Measurements from ENCODE around the gene SUN3.

The SUN3 gene

DNA sequence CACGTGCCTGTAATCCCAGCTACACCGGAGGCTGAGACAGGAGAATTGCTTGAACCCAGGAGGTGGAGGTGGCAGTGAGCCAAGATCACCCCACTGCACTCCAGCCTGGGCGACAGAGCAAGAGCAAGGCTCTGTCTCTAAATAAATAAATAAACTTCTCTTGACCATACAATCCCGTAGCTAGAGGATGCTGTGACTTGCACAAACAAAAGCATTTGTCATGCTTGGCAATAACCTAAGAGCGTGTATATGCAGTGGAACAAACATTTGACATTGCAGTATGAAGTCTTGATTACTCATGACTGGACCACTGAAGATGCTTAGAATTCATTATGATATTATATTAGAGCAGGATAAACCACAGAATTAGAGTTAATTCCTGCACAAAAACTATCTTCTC is 5.0 kb upstream of the SUN3 start:
- Histone ChIP-seq H3K4me1 (ENCODE audit: control insufficient read depth in 1 of 2, insufficient read depth in 1 of 2, low read depth in 1 of 2, low read length in 1 of 2) (peaks cover 9 to 14% of the 10 kb centered on the region in 2 experiments), H3K9me3 (no peaks in the 10 kb centered on the region), H3K36me3 (no peaks in the 10 kb centered on the region), H3K4me3 (ENCODE audit: low read depth in 1 of 2, low read length in 1 of 2) (no peak overlapping the region), H3K27ac (no peak overlapping the region), H3K27me3 (peaks cover 96% of the 10 kb centered on the region)
- TF ChIP-seq, protein P1, sequence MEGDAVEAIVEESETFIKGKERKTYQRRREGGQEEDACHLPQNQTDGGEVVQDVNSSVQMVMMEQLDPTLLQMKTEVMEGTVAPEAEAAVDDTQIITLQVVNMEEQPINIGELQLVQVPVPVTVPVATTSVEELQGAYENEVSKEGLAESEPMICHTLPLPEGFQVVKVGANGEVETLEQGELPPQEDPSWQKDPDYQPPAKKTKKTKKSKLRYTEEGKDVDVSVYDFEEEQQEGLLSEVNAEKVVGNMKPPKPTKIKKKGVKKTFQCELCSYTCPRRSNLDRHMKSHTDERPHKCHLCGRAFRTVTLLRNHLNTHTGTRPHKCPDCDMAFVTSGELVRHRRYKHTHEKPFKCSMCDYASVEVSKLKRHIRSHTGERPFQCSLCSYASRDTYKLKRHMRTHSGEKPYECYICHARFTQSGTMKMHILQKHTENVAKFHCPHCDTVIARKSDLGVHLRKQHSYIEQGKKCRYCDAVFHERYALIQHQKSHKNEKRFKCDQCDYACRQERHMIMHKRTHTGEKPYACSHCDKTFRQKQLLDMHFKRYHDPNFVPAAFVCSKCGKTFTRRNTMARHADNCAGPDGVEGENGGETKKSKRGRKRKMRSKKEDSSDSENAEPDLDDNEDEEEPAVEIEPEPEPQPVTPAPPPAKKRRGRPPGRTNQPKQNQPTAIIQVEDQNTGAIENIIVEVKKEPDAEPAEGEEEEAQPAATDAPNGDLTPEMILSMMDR (IDR thresholded peaks at IDR 0.05) = no peak

DNA sequence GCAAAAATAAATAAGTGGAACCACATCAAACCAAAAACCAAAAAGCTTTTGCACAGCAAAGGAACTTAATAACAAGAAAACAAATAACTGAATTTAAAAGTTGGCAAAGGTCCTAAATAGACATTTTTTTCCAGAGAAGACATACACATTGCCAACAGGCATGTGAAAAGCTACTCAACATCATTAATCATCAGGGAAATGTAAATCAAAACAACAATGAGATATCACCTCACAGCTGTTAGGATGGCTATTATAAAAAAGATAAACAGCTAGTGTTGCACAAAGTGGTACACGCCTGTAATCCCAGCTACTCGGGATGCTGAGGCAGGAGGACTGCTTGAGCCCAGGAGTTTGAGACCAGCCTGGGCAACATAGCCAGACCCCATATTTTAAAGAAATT is 2.2 kb upstream of the SUN3 start:
- H3K9me3 ChIP-seq = no peaks in the 10 kb centered on the region
- peaks cover 7 to 13% of the 10 kb centered on the region in 2 experiments for H3K4me1 ChIP-seq (ENCODE audit: control insufficient read depth in 1 of 2, insufficient read depth in 1 of 2, low read depth in 1 of 2, low read length in 1 of 2)
- TF ChIP-seq, protein P1 (IDR thresholded peaks at IDR 0.05) = no peak
- no peaks in the 10 kb centered on the region for H3K36me3 ChIP-seq
- no peak overlapping the region for H3K27ac ChIP-seq
- H3K4me3 ChIP-seq (ENCODE audit: low read depth in 1 of 2, low read length in 1 of 2) = no peak overlapping the region
- H3K27me3 ChIP-seq = peaks cover 81% of the 10 kb centered on the region

DNA sequence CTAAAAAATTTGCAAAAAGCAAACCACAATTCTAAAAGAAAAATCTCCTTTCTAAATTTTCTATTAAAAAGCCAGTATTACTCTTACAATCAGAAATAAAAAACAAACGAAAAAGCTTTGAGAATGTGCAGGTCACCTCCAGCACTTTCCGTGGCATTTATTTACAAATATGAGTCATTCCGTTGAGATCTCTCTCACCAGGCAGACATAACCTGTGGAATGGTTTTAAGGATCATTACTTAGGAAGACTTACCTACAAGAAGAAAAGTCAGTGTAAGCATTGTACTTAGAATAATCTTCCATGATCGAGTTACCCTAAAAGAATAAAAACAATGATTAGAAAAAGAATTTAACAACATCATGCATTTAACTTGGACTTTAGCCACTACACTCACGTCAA is 3.3 kb downstream of the SUN3 start:
- H3K4me3 ChIP-seq (ENCODE audit: low read depth in 1 of 2, low read length in 1 of 2) = no peak overlapping the region
- H3K4me1 ChIP-seq (ENCODE audit: control insufficient read depth in 1 of 2, insufficient read depth in 1 of 2, low read depth in 1 of 2, low read length in 1 of 2) = no peaks in the 10 kb centered on the region
- H3K36me3 ChIP-seq = no peaks in the 10 kb centered on the region
- H3K27me3 ChIP-seq = peaks cover 26% of the 10 kb centered on the region
- no peak overlapping the region for H3K27ac ChIP-seq
- TF ChIP-seq, protein P1 (IDR thresholded peaks at IDR 0.05) = no peak
- no peaks in the 10 kb centered on the region for H3K9me3 ChIP-seq

DNA sequence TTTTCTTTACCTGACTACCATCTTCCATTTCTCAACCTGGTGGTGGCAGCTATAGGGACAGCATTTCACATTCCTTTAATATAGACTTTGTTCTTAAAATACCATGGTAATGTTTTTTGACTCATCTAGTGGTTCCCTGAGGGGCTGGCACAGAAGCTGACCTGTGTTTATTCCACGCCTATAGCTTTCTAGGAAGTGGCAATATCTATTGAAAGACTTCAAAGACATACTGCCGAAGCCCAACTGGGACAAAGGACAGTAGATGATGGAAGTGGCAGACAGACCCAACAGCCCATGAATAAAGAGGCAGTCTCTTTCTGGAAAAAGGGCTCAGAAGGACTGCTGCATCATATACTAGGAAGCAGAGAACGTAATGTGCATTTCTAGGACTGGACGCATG is 11.2 kb downstream of the SUN3 start:
- H3K27ac ChIP-seq = no peak overlapping the region
- TF ChIP-seq, protein P1 (IDR thresholded peaks at IDR 0.05) = no peak
- H3K4me3 ChIP-seq (ENCODE audit: low read depth in 1 of 2, low read length in 1 of 2) = no peak overlapping the region
- H3K27me3 ChIP-seq = no peaks in the 10 kb centered on the region
- H3K36me3 ChIP-seq = no peaks in the 10 kb centered on the region
- no peaks in the 10 kb centered on the region for H3K9me3 ChIP-seq
- no peaks in the 10 kb centered on the region for H3K4me1 ChIP-seq (ENCODE audit: control insufficient read depth in 1 of 2, insufficient read depth in 1 of 2, low read depth in 1 of 2, low read length in 1 of 2)

DNA sequence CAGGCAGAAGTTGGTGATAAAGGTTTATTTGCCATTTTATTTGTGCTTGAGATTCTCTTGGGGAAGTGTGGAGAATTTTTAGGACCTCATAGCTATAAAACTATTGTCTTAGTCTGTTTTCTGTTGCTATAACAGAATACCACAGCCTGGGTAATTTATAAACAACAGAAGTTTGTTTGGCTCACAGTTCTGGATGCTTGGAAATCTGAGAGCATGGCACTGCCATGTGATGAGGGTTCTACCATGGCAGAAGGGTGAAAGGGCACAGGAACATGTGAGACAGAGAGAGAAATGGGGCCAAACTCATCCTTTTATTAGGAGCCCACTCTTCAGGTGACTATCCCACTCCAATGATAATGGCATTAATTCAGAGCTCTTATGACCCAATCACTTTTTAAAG is 12.3 kb downstream of the SUN3 start:
- Histone ChIP-seq H3K9me3 (no peaks in the 10 kb centered on the region), H3K36me3 (no peaks in the 10 kb centered on the region), H3K4me1 (ENCODE audit: control insufficient read depth in 1 of 2, insufficient read depth in 1 of 2, low read depth in 1 of 2, low read length in 1 of 2) (no peaks in the 10 kb centered on the region), H3K27ac (no peak overlapping the region), H3K4me3 (ENCODE audit: low read depth in 1 of 2, low read length in 1 of 2) (no peak overlapping the region), H3K27me3 (no peaks in the 10 kb centered on the region)
- TF ChIP-seq, protein P1 (IDR thresholded peaks at IDR 0.05) = no peak

DNA sequence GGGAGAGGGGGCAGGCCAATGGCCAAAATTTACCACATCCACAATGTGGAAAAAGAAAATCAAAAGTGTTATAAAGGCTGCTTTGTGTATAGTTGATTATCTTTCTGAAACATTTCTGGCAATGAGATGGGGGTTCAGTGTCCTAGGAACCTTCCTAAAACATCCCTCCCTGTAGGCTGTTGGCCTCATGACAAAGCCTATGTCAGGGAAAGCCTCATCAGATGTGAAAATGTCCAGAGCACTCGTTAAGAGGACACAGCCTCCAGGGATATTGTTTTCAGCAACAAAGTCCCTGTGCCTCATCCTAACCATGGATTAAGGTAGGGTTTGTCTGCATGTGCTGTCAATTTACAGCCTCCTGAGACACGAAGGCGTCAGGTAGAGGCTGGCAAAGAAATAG is 17.0 kb downstream of the SUN3 start:
- Histone ChIP-seq H3K27ac (no peak overlapping the region), H3K4me1 (ENCODE audit: control insufficient read depth in 1 of 2, insufficient read depth in 1 of 2, low read depth in 1 of 2, low read length in 1 of 2) (no peaks in the 10 kb centered on the region), H3K4me3 (ENCODE audit: low read depth in 1 of 2, low read length in 1 of 2) (no peak overlapping the region), H3K27me3 (no peaks in the 10 kb centered on the region), H3K9me3 (no peaks in the 10 kb centered on the region), H3K36me3 (no peaks in the 10 kb centered on the region)
- TF ChIP-seq, protein P1 (IDR thresholded peaks at IDR 0.05) = no peak

Data from neutrophil (primary cell).